SK-N-SH (cell line): ENCODE results near the gene IL16. TPM values are rescaled to one million over a fixed set of nuclear protein-coding genes. Genes with fewer than 3 reads are reported as not detected.

ENCODE experiments used
- CTCF ChIA-PET: fragments of 300-600, 350-600 bp; formaldehyde crosslinking; extraction: SDS; loops from one replicate; lab custom pipeline; 2021; lab: Yijun Ruan, JAX
- POLR2A ChIA-PET: fragments of 350-600 bp; sonication (Branson Sonifier 250); formaldehyde crosslinking; extraction: SDS; loops from one replicate; lab custom pipeline; 2020; ENCODE audit warnings: antibody characterized with exemption, inconsistent platforms; lab: Yijun Ruan, JAX
- DNase-seq: peaks from one replicate; pipeline ENCODE4 v3.0.0; 2012
- H2AFZ ChIP-seq: fragments of 200-600 bp; sonication (generic); 2 replicates; pipeline ENCODE4 v1.8.1; 2016; ENCODE audit warnings: antibody characterized with exemption, mild to moderate bottlenecking, low read depth
- H3F3A ChIP-seq: fragments of 200-600 bp; sonication (generic); replicated peaks from 2 replicates; pipeline ENCODE3; 2016; ENCODE audit warnings: antibody characterized with exemption, mild to moderate bottlenecking; ENCODE audit not compliant: insufficient read depth
- H3K27ac ChIP-seq, 2 experiments: fragments of 200-500 bp in 1 of 2; fragments of 200-600 bp in 1 of 2; sonication (Bioruptor generic) in 1 of 2; sonication (generic), shearing (Covaris generic) in 1 of 2; 2 replicates each; pipeline versions ENCODE4 v1.5.1 to v1.6.1; 2014 to 2016; ENCODE audit warnings: low read depth in 2 of 2, inconsistent platforms in 1 of 2, low read length in 1 of 2, mild to moderate bottlenecking in 1 of 2, mixed read lengths in 1 of 2
- H3K27me3 ChIP-seq: fragments of 200-600 bp; sonication (generic), shearing (Covaris generic); 2 replicates; pipeline ENCODE4 v1.6.1; 2016; ENCODE audit warnings: mixed run types; ENCODE audit not compliant: insufficient read depth
- H3K36me3 ChIP-seq, 2 experiments: fragments of 200-500 bp in 1 of 2; fragments of 200-600 bp in 1 of 2; sonication (Bioruptor generic) in 1 of 2; sonication (generic) in 1 of 2; replicated peaks in 1 of 2; 2 replicates each; pipeline versions ENCODE3 to v1.5.1; 2014 to 2016; ENCODE audit warnings: low read length in 1 of 2, mild to moderate bottlenecking in 1 of 2; ENCODE audit not compliant: insufficient read depth in 2 of 2, control insufficient read depth in 1 of 2
- H3K4me1 ChIP-seq, 2 experiments: fragments of 200-500 bp in 1 of 2; fragments of 200-600 bp in 1 of 2; sonication (Bioruptor generic) in 1 of 2; sonication (generic), shearing (Covaris generic) in 1 of 2; 2 replicates each; pipeline versions ENCODE4 v1.5.1 to v1.6.1; 2014 to 2016; ENCODE audit warnings: low read depth in 1 of 2, low read length in 1 of 2, mixed run types in 1 of 2; ENCODE audit not compliant: insufficient read depth in 2 of 2, control insufficient read depth in 1 of 2
- H3K4me2 ChIP-seq: fragments of 200-600 bp; sonication (generic), shearing (Covaris generic); 2 replicates; pipeline ENCODE4 v1.6.1; 2017; ENCODE audit warnings: mixed run types
- H3K4me3 ChIP-seq, 2 experiments: fragments of 200-500 bp in 1 of 2; fragments of 200-600 bp in 1 of 2; sonication (Bioruptor generic) in 1 of 2; sonication (generic), shearing (Covaris generic) in 1 of 2; 2 replicates each; pipeline versions ENCODE4 v1.5.1 to v1.8.1; 2014 to 2016; ENCODE audit warnings: low read depth in 2 of 2, inconsistent platforms in 1 of 2, low read length in 1 of 2, mild to moderate bottlenecking in 1 of 2, mixed read lengths in 1 of 2, moderate library complexity in 1 of 2
- H3K79me2 ChIP-seq: fragments of 200-600 bp; sonication (generic); 2 replicates; pipeline ENCODE4 v1.8.1; 2017; ENCODE audit warnings: mild to moderate bottlenecking; ENCODE audit not compliant: insufficient read depth
- H3K9ac ChIP-seq: fragments of 200-600 bp; sonication (generic); 2 replicates; pipeline ENCODE4 v1.6.1; 2017; ENCODE audit warnings: mixed run types
- H3K9me2 ChIP-seq: fragments of 200-600 bp; sonication (generic); 2 replicates; pipeline ENCODE4 v1.6.1; 2017; ENCODE audit warnings: mixed run types
- H3K9me3 ChIP-seq: fragments of 200-600 bp; sonication (generic); 2 replicates; pipeline ENCODE4 v1.6.1; 2017; ENCODE audit warnings: mixed run types, mild to moderate bottlenecking, moderate library complexity
- H4K20me1 ChIP-seq: fragments of 200-600 bp; sonication (generic); 2 replicates; pipeline ENCODE4 v1.6.1; 2017; ENCODE audit warnings: mild to moderate bottlenecking, mixed run types; ENCODE audit not compliant: insufficient read depth
- ELF1 ChIP-seq: IDR thresholded peaks from 2 replicates; pipeline ENCODE4 v1.4.0; 2012
- EP300 ChIP-seq, 2 experiments: IDR thresholded peaks; 2 replicates each; pipeline versions ENCODE4 v1.4.0 to v1.6.1; 2012; ENCODE audit warnings: borderline replicate concordance in 1 of 2, low read depth in 1 of 2, low read length in 1 of 2
- FOSL2 ChIP-seq: IDR thresholded peaks from 2 replicates; pipeline ENCODE4 v1.4.0; 2012; ENCODE audit warnings: low read depth, mild to moderate bottlenecking, moderate library complexity, borderline replicate concordance
- FOXJ3 ChIP-seq: sonication (generic); formaldehyde crosslinking; IDR thresholded peaks from 2 replicates; pipeline ENCODE4 v1.5.1; 2020; ENCODE audit warnings: mild to moderate bottlenecking, missing genetic modification reagents
- FOXM1 ChIP-seq: IDR thresholded peaks from 2 replicates; pipeline ENCODE4 v1.4.0; 2012; ENCODE audit warnings: low read depth, mild to moderate bottlenecking
- MEF2A ChIP-seq: IDR thresholded peaks from 2 replicates; pipeline ENCODE4 v1.4.0; 2012; ENCODE audit warnings: low read depth, borderline replicate concordance
- MXI1 ChIP-seq: IDR thresholded peaks from 2 replicates; pipeline ENCODE4 v1.6.1; 2012; ENCODE audit warnings: mild to moderate bottlenecking, low read depth, low read length, improper control_type of control experiment
- NFIC ChIP-seq: IDR thresholded peaks from 2 replicates; pipeline ENCODE4 v1.4.0; 2012; ENCODE audit warnings: borderline replicate concordance
- POLR2AphosphoS5 ChIP-seq: IDR thresholded peaks from 2 replicates; pipeline ENCODE4 v1.6.1; 2012; ENCODE audit warnings: low read depth, low read length
- RCOR1 ChIP-seq: fragments of 150-350 bp; IDR thresholded peaks from 2 replicates; pipeline ENCODE4 v1.6.1; 2017; ENCODE audit warnings: antibody characterized with exemption, low read length
- SIN3A ChIP-seq: IDR thresholded peaks from 2 replicates; pipeline ENCODE4 v1.6.1; 2012; ENCODE audit warnings: low read depth, mild to moderate bottlenecking, low read length, moderate library complexity, borderline replicate concordance
- SMC3 ChIP-seq: IDR thresholded peaks from 2 replicates; pipeline ENCODE4 v1.6.1; 2012; ENCODE audit warnings: low read depth, low read length, improper control_type of control experiment
- TAF1 ChIP-seq: IDR thresholded peaks from 2 replicates; pipeline ENCODE4 v1.6.1; 2012; ENCODE audit warnings: low read depth, mild to moderate bottlenecking, low read length, moderate library complexity, borderline replicate concordance
- TEAD4 ChIP-seq: IDR thresholded peaks from 2 replicates; pipeline ENCODE4 v1.4.0; 2012; ENCODE audit warnings: mild to moderate bottlenecking, borderline replicate concordance; ENCODE audit not compliant: insufficient read depth
- YY1 ChIP-seq: IDR thresholded peaks from 2 replicates; pipeline ENCODE4 v1.4.0; 2012; ENCODE audit warnings: low read depth, mild to moderate bottlenecking
- WGBS: methylation state at CpG from one replicate; pipeline ENCODE4 v1.1.6; 2017; ENCODE audit warnings: low lambda C conversion rate; 5-methylcytosine and 5-hydroxymethylcytosine counted together
- polyA plus RNA-seq, 3 experiments: library from polyadenylated mRNA; depleted of rRNA; stranded (reverse); fragments of >200 nt; gene quantifications; 2 replicates each; pipeline ENCODE4 v1.2.3, GENCODE V29; 2012
- TF ChIP-seq, protein P1 (sequence below): IDR thresholded peaks from 2 replicates; pipeline ENCODE4 v1.4.0; 2012; ENCODE audit warnings: low read depth

Gene IL16
- polyA plus RNA-seq, 1 of the 3 experiments (the other 2 are of a cell fraction): not detected

GRCh38 chr15:81216422-81216821 is 19.7 kb downstream of the IL16 start:
- Histone ChIP-seq H3K9me2 (no peaks in the 10 kb centered on the region), H3K27ac (no peak overlapping the region), H3F3A (no peaks in the 10 kb centered on the region), H3K27me3 (no peaks in the 10 kb centered on the region), H3K36me3 (no peaks in the 10 kb centered on the region), H3K4me1 (peaks cover 0 to 3% of the 10 kb centered on the region in 2 experiments; a peak in 1 of 4 replicates), H3K9ac (no peak overlapping the region), H3K9me3 (no peaks in the 10 kb centered on the region), H3K4me3 (no peak overlapping the region), H2AFZ (no peak overlapping the region), H4K20me1 (no peaks in the 10 kb centered on the region), H3K4me2 (no peak overlapping the region), H3K79me2 (no peaks in the 10 kb centered on the region)
- whole genome bisulfite sequencing: 33% methylated on average over 3 of the region's 3 CpGs
- ChIA-PET POLR2A (no interaction called here), CTCF (interaction anchor here (0.7 kb wide), 1 partner anchor 17 kb away, joined by 3 read pairs; no protein-coding TSS in a partner anchor)
- TF ChIP-seq MEF2A (no peak), YY1 (no peak), SIN3A (no peak), FOXJ3 (CRISPR knock-in tag) (no peak), RCOR1 (no peak), ELF1 (no peak), TEAD4 (no peak), NFIC (no peak)
- no peak for DNase-seq

GRCh38 chr15:81221449-81221848 is 24.8 kb downstream of the IL16 start:
- Histone ChIP-seq H3K9ac (no peak overlapping the region), H3K9me3 (no peaks in the 10 kb centered on the region), H3K36me3 (no peaks in the 10 kb centered on the region), H3K27me3 (no peaks in the 10 kb centered on the region), H3K4me1 (peaks cover 0 to 3% of the 10 kb centered on the region in 2 experiments; a peak in 1 of 4 replicates), H3K9me2 (no peaks in the 10 kb centered on the region), H3K79me2 (no peaks in the 10 kb centered on the region), H3K4me3 (no peak overlapping the region), H3K4me2 (no peak overlapping the region), H3K27ac (no peak overlapping the region), H3F3A (no peaks in the 10 kb centered on the region)
- ChIA-PET CTCF (interaction anchor here (1.8 kb wide), 1 partner anchor 45 kb away, joined by 12 read pairs; no protein-coding TSS in a partner anchor), POLR2A (no interaction called here)
- peak; percentile 7 for DNase-seq
- WGBS: 12% methylated on average over 1 of the region's 1 CpG
- no peak for TF ChIP-seq FOSL2
- no peak for TF ChIP-seq POLR2AphosphoS5
- TF ChIP-seq, protein P1, sequence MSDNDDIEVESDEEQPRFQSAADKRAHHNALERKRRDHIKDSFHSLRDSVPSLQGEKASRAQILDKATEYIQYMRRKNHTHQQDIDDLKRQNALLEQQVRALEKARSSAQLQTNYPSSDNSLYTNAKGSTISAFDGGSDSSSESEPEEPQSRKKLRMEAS: no peak
- TF ChIP-seq SMC3: no peak
- no peak for TF ChIP-seq TAF1
- no peak for TF ChIP-seq MXI1
- no peak for TF ChIP-seq EP300 (IDR thresholded peaks at IDR 0.05; ENCODE audit: borderline replicate concordance in 1 of 2, low read depth in 1 of 2, low read length in 1 of 2)
- no peak for TF ChIP-seq FOXM1
- TF ChIP-seq, all 33 proteins: peak for 0
- no peaks in the 10 kb centered on the region for H4K20me1 ChIP-seq
- no peak overlapping the region for H2AFZ ChIP-seq
